Measurements from ENCODE around the gene B4GALT2. TPM values are rescaled to one million over a fixed set of nuclear protein-coding genes. Genes with fewer than 3 reads are reported as not detected.

The B4GALT2 gene
- total RNA-seq, 1 donor from 2014 or later: 53.9 TPM

GRCh38 chr1:43985984-43986595, 7.1 kb downstream of the B4GALT2 start:
- H3K4me3 Mint-ChIP-seq (ENCODE audit: low read depth): no peak overlapping the region
- intact Hi-C loops (cut with micrococcal nuclease): no loop called here
- H3K36me3 Mint-ChIP-seq (ENCODE audit: low read depth): peaks cover 19% of the 10 kb centered on the region
- no peaks in the 10 kb centered on the region for H3K9me3 Mint-ChIP-seq
- H3K27ac Mint-ChIP-seq: no peak overlapping the region
- DNase-seq (ENCODE audit: low spot score): no peak
- peaks cover 3% of the 10 kb centered on the region for H3K4me1 Mint-ChIP-seq (ENCODE audit: low read depth)
- H3K27me3 Mint-ChIP-seq (ENCODE audit: low read depth): no peaks in the 10 kb centered on the region

- Mint-ChIP-seq H3K9me3 (no peaks in the 10 kb centered on the region), H3K4me1 (ENCODE audit: low read depth) (peaks cover 5% of the 10 kb centered on the region), H3K27ac (no peak overlapping the region), H3K4me3 (ENCODE audit: low read depth) (no peak overlapping the region), H3K27me3 (ENCODE audit: low read depth) (no peaks in the 10 kb centered on the region), H3K36me3 (ENCODE audit: low read depth) (peaks cover 19% of the 10 kb centered on the region)
- intact Hi-C loops (cut with micrococcal nuclease): no loop called here
- DNase-seq (ENCODE audit: low spot score): no peak
Measured at GRCh38 chr1:43986712-43987111, 7.7 kb downstream of the B4GALT2 start.

GRCh38 chr1:43987159-43987902, 8.3 kb downstream of the B4GALT2 start:
- Mint-ChIP-seq H3K27ac (no peak overlapping the region), H3K4me1 (ENCODE audit: low read depth) (peaks cover 5% of the 10 kb centered on the region), H3K36me3 (ENCODE audit: low read depth) (peaks cover 19% of the 10 kb centered on the region), H3K4me3 (ENCODE audit: low read depth) (no peak overlapping the region), H3K9me3 (no peaks in the 10 kb centered on the region), H3K27me3 (ENCODE audit: low read depth) (no peaks in the 10 kb centered on the region)
- intact Hi-C loops (cut with micrococcal nuclease): no loop called here
- no peak for DNase-seq (ENCODE audit: low spot score)

- DNase-seq (ENCODE audit: low spot score): no peak
- H3K27ac Mint-ChIP-seq: no peak overlapping the region
Measured at GRCh38 chr1:43990271-43991199, 11.5 kb downstream of the B4GALT2 start.

GRCh38 chr1:43991200-43991475, 12.1 kb downstream of the B4GALT2 start:
- H3K36me3 Mint-ChIP-seq (ENCODE audit: low read depth): peaks cover 3% of the 10 kb centered on the region
- H3K4me3 Mint-ChIP-seq (ENCODE audit: low read depth): peak overlapping the region; percentile 92
- no peaks in the 10 kb centered on the region for H3K9me3 Mint-ChIP-seq
- peaks cover 8% of the 10 kb centered on the region for H3K4me1 Mint-ChIP-seq (ENCODE audit: low read depth)
- intact Hi-C loops (cut with micrococcal nuclease): loop anchor here (2.0 to 5.0 kb wide), 2 partner anchors 16 to 41 kb away; partner anchors contain the start of genes ATP6V0B and SLC6A9
- no peak for DNase-seq (ENCODE audit: low spot score)
- peaks cover 3% of the 10 kb centered on the region for H3K27me3 Mint-ChIP-seq (ENCODE audit: low read depth)
- H3K27ac Mint-ChIP-seq: no peak overlapping the region

More at GRCh38 chr1:43990271-43991199, 11.5 kb downstream of the B4GALT2 start:
- H3K4me1 Mint-ChIP-seq (ENCODE audit: low read depth): peaks cover 8% of the 10 kb centered on the region
- intact Hi-C loops (cut with micrococcal nuclease): loop anchor here (2.0 to 5.0 kb wide), 2 partner anchors 16 to 42 kb away; partner anchors contain the start of genes ATP6V0B and SLC6A9
- peaks cover 7% of the 10 kb centered on the region for H3K36me3 Mint-ChIP-seq (ENCODE audit: low read depth)
- H3K4me3 Mint-ChIP-seq (ENCODE audit: low read depth): peak overlapping the region; percentile 92
- H3K27me3 Mint-ChIP-seq (ENCODE audit: low read depth): peaks cover 3% of the 10 kb centered on the region
- H3K9me3 Mint-ChIP-seq: no peaks in the 10 kb centered on the region

- H3K27ac Mint-ChIP-seq: peak within 1 kb of the TSS; percentile 22
- intact Hi-C loops (cut with micrococcal nuclease): loop anchor here (2.0 to 5.0 kb wide), 2 partner anchors 17 to 41 kb away; partner anchors contain the start of genes ATP6V0B and SLC6A9
- H3K4me1 Mint-ChIP-seq (ENCODE audit: low read depth): peaks cover 8% of the 10 kb centered on the region
- no peaks in the 10 kb centered on the region for H3K36me3 Mint-ChIP-seq (ENCODE audit: low read depth)
- H3K4me3 Mint-ChIP-seq (ENCODE audit: low read depth): peak within 1 kb of the TSS; percentile 92
- DNase-seq (ENCODE audit: low spot score): peak; percentile 71
- H3K9me3 Mint-ChIP-seq: no peaks in the 10 kb centered on the region
- H3K27me3 Mint-ChIP-seq (ENCODE audit: low read depth): peaks cover 3% of the 10 kb centered on the region
Measured at GRCh38 chr1:43991476-43992231, 12.6 kb downstream of the B4GALT2 start, which contains the start of gene CCDC24. Gene CCDC24 (plus strand): TSS chr1:43991599. CDS start chr1:43991879, 280 bp downstream.

- H3K27ac Mint-ChIP-seq: peak overlapping the region; percentile 22
- no peak for DNase-seq (ENCODE audit: low spot score)
- intact Hi-C loops (cut with micrococcal nuclease): loop anchor here (5.0 kb wide), 1 partner anchor 40 kb away; the partner anchor contains the start of gene SLC6A9
Measured at GRCh38 chr1:43992232-43992995, 13.4 kb downstream of the B4GALT2 start.

GRCh38 chr1:43993206-43993914, 14.3 kb downstream of the B4GALT2 start:
- intact Hi-C loops (cut with micrococcal nuclease): loop anchor here (5.0 kb wide), 1 partner anchor 39 kb away; the partner anchor contains the start of gene SLC6A9
- H3K27me3 Mint-ChIP-seq (ENCODE audit: low read depth): peaks cover 3% of the 10 kb centered on the region
- no peak overlapping the region for H3K27ac Mint-ChIP-seq
- H3K36me3 Mint-ChIP-seq (ENCODE audit: low read depth): no peaks in the 10 kb centered on the region
- H3K9me3 Mint-ChIP-seq: no peaks in the 10 kb centered on the region
- no peak for DNase-seq (ENCODE audit: low spot score)
- peaks cover 8% of the 10 kb centered on the region for H3K4me1 Mint-ChIP-seq (ENCODE audit: low read depth)
- H3K4me3 Mint-ChIP-seq (ENCODE audit: low read depth): no peak overlapping the region

More at GRCh38 chr1:43992232-43992995, 13.4 kb downstream of the B4GALT2 start:
- no peaks in the 10 kb centered on the region for H3K9me3 Mint-ChIP-seq
- peak overlapping the region; percentile 92 for H3K4me3 Mint-ChIP-seq (ENCODE audit: low read depth)
- peaks cover 3% of the 10 kb centered on the region for H3K27me3 Mint-ChIP-seq (ENCODE audit: low read depth)
- peaks cover 8% of the 10 kb centered on the region for H3K4me1 Mint-ChIP-seq (ENCODE audit: low read depth)
- H3K36me3 Mint-ChIP-seq (ENCODE audit: low read depth): no peaks in the 10 kb centered on the region

- Mint-ChIP-seq H3K27me3 (ENCODE audit: low read depth) (peaks cover 3% of the 10 kb centered on the region), H3K4me3 (ENCODE audit: low read depth) (no peak overlapping the region), H3K9me3 (no peaks in the 10 kb centered on the region), H3K27ac (no peak overlapping the region), H3K4me1 (ENCODE audit: low read depth) (peaks cover 8% of the 10 kb centered on the region), H3K36me3 (ENCODE audit: low read depth) (no peaks in the 10 kb centered on the region)
- no peak for DNase-seq (ENCODE audit: low spot score)
- intact Hi-C loops (cut with micrococcal nuclease): loop anchor here (5.0 kb wide), 1 partner anchor 38 kb away; the partner anchor contains the start of gene SLC6A9
Measured at GRCh38 chr1:43994071-43994470, 15.1 kb downstream of the B4GALT2 start.

GRCh38 chr1:43994794-43995790, 16.1 kb downstream of the B4GALT2 start:
- H3K4me3 Mint-ChIP-seq (ENCODE audit: low read depth): no peak overlapping the region
- H3K4me1 Mint-ChIP-seq (ENCODE audit: low read depth): peaks cover 8% of the 10 kb centered on the region
- intact Hi-C loops (cut with micrococcal nuclease): loop anchor here (5.0 kb wide), 1 partner anchor 37 kb away; the partner anchor contains the start of gene SLC6A9
- H3K36me3 Mint-ChIP-seq (ENCODE audit: low read depth): no peaks in the 10 kb centered on the region
- no peak for DNase-seq (ENCODE audit: low spot score)
- no peaks in the 10 kb centered on the region for H3K9me3 Mint-ChIP-seq
- no peak overlapping the region for H3K27ac Mint-ChIP-seq
- peaks cover 3% of the 10 kb centered on the region for H3K27me3 Mint-ChIP-seq (ENCODE audit: low read depth)
